Activated CD4-positive, alpha-beta T cell treated with anti-CD3 and anti-CD28 coated beads, Interleukin-2, amount 10 ng/mL, durations not matched to agents 7 days and 5 days (primary cell): ENCODE data around the gene COMMD7. TPM values are rescaled to one million over a fixed set of nuclear protein-coding genes. Genes with fewer than 3 reads are reported as not detected.

ENCODE experiments used
- CTCF ChIA-PET: fragments of 350-600 bp; sonication (Branson Sonifier 250); formaldehyde crosslinking; loops from one replicate; lab custom pipeline; 2021; ENCODE audit warnings: antibody characterized with exemption; lab: Charles Lee
- POLR2A ChIA-PET: fragments of 350-600 bp; sonication (Branson Sonifier 250); formaldehyde crosslinking; loops from one replicate; lab custom pipeline; 2021; ENCODE audit warnings: antibody characterized with exemption; lab: Charles Lee
- DNase-seq: peaks from one replicate; pipeline ENCODE4 v3.0.0-alpha.2; 2020
- H3K27ac Mint-ChIP-seq: one replicate; pipeline ENCODE4 v1.8.0; 2021; ENCODE audit warnings: mild to moderate bottlenecking, moderate library complexity, mixed read lengths
- H3K27me3 Mint-ChIP-seq: one replicate; pipeline ENCODE4 v1.8.0; 2021; ENCODE audit warnings: mixed read lengths
- H3K36me3 Mint-ChIP-seq: one replicate; pipeline ENCODE4 v1.8.0; 2021; ENCODE audit warnings: low read depth, mixed read lengths
- H3K4me1 Mint-ChIP-seq: one replicate; pipeline ENCODE4 v1.8.0; 2021; ENCODE audit warnings: mixed read lengths
- H3K4me3 Mint-ChIP-seq: one replicate; pipeline ENCODE4 v1.8.0; 2021; ENCODE audit warnings: mild to moderate bottlenecking, moderate library complexity, mixed read lengths
- H3K9me3 Mint-ChIP-seq: one replicate; pipeline ENCODE4 v1.8.0; 2021; ENCODE audit warnings: mixed read lengths
- total RNA-seq, 2 experiments: library from RNA; stranded (reverse); gene quantifications; one replicate each; pipeline ENCODE4 v1.2.3, GENCODE V29; 2021

Gene COMMD7
- total RNA-seq: 10 to 100 TPM; 63.4 to 75.7 TPM

DNA sequence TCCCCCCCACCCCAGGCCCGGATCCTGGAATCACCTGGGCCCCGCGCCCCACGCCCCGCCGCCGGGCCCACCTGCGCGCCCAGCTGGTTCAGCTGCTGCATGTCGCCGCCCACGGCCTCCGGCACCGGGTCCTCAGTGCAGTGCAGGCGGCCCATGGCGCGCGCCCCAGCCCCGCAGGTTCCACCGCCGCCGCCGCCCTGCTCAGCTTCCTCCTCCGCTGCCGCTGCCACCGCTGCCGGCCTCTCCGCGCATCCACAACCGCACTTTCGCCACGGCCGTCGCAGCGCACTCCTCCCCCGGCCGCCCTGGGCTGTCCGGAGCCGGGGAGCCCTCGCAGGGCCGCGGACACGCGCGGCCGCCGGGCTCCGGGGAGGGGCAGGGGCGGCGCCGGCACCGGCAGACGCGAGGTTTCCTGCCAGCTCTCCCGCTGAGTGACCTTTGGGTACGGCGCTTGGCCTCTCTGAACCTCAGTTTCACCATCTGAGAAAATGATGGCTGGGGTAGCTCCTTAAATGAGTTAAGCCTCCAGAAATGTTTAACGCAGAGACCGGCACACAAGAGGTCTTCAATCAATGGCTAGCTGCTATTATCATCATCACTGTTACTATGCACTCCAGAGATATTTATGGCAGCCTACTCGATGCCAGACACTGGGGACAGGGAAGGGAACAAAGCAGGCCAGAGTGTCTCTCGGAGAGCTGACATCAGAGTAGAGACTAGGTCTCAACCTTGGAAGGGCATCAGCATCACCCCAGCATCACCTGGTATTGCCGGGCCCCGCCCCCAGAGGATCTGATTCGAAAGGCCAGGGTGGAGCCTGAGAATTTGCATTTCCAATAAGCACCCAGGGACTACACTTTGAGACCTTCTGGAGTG lies at the start of gene COMMD7:
Gene COMMD7, minus strand, starts transcription at position 231 of the 876 bp plus-strand sequence. Its CDS starts 76 bp downstream, at position 155.
- ChIA-PET CTCF (interaction anchor here (0.8 to 2.5 kb wide), 4 partner anchors 17 to 70 kb away, joined by 3 to 7 read pairs (median 4); partner anchors contain the start of gene C20orf203), POLR2A (interaction anchor here (0.9 kb wide), 2 partner anchors 17 to 19 kb away, joined by 3 to 4 read pairs; no protein-coding TSS in a partner anchor)
- Mint-ChIP-seq H3K27me3 (no peaks in the 10 kb centered on the region), H3K9me3 (no peaks in the 10 kb centered on the region), H3K36me3 (peaks cover 13% of the 10 kb centered on the region), H3K27ac (peak within 1 kb of the TSS; percentile 95), H3K4me3 (peak within 1 kb of the TSS; percentile 98), H3K4me1 (peaks cover 49% of the 10 kb centered on the region)
- peak; percentile 75 for DNase-seq

GRCh38 chr20:32792731-32793458 lies 49.6 kb upstream of the COMMD7 start:
- H3K4me1 Mint-ChIP-seq: peaks cover 32% of the 10 kb centered on the region
- H3K36me3 Mint-ChIP-seq: no peaks in the 10 kb centered on the region
- H3K9me3 Mint-ChIP-seq: no peaks in the 10 kb centered on the region
- ChIA-PET POLR2A (no interaction called here), CTCF (interaction anchor here (1.1 to 1.5 kb wide), 2 partner anchors 15 to 31 kb away, joined by 4 to 6 read pairs; no protein-coding TSS in a partner anchor)
- peak overlapping the region; percentile 76 for H3K27ac Mint-ChIP-seq
- H3K27me3 Mint-ChIP-seq: no peaks in the 10 kb centered on the region
- no peak for DNase-seq
- H3K4me3 Mint-ChIP-seq: peak overlapping the region; percentile 17

- no peaks in the 10 kb centered on the region for H3K36me3 Mint-ChIP-seq
- H3K4me3 Mint-ChIP-seq: no peak overlapping the region
- H3K27ac Mint-ChIP-seq: no peak overlapping the region
- no peaks in the 10 kb centered on the region for H3K27me3 Mint-ChIP-seq
- H3K9me3 Mint-ChIP-seq: no peaks in the 10 kb centered on the region
- ChIA-PET CTCF (interaction anchor here (1.1 to 1.5 kb wide), 3 partner anchors 9 to 32 kb away, joined by 4 to 6 read pairs (median 4); no protein-coding TSS in a partner anchor), POLR2A (no interaction called here)
- peak; percentile 20 for DNase-seq
- peaks cover 32% of the 10 kb centered on the region for H3K4me1 Mint-ChIP-seq
Measured at GRCh38 chr20:32792316-32792715, 49.0 kb upstream of the COMMD7 start.

- no peak overlapping the region for H3K4me3 Mint-ChIP-seq
- H3K9me3 Mint-ChIP-seq: no peaks in the 10 kb centered on the region
- no peak overlapping the region for H3K27ac Mint-ChIP-seq
- POLR2A ChIA-PET: no interaction called here
- no peaks in the 10 kb centered on the region for H3K27me3 Mint-ChIP-seq
- no peak for DNase-seq
- H3K4me1 Mint-ChIP-seq: peaks cover 28% of the 10 kb centered on the region
- CTCF ChIA-PET: interaction anchor here (0.8 to 2.2 kb wide), 9 partner anchors 12 to 508 kb away, joined by 3 to 11 read pairs (median 4); partner anchors contain the start of gene C20orf203
- H3K36me3 Mint-ChIP-seq: no peaks in the 10 kb centered on the region
Measured at GRCh38 chr20:32790751-32791057, 47.4 kb upstream of the COMMD7 start.

DNA sequence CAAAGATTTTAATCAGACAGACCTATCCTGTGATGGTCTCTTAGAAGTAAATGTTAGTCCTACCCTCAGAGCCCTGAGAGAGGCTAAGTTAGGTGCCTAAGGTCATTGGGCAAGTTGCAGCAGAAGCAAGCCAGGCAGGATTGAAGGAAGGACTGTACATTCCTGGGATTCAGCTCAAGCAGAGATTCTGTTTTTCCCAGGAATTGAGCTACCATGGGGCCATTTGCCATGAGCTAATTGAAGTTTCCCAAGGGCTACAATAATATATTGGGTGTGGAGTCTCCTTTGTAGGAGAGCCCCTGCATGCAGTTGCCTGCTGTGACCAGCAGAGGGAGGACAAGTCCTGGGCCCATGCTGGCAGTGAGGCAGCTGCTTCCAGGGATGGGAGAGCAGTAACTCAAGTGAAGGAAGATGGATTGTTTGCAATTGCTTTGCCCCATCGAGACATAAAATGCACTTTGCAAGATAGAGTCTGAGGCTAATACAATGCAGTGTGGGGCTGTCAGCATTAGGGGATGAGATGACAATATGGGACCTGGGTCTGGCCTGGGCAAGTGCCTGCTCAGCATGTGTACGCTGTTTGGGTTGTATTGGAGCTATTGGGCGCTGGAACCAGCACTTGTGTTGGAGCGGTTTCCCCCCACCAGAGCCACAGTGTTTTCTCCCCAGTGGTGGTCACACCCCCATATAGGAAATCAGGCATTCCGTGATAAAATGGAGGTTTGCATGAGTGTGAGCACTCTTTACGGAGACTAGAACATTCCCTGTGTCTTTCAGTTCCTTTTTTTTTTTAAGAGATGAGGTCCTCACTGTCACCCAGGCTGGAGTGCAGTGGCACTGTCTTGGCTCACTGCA lies 46.9 kb upstream of the COMMD7 start:
- no peak overlapping the region for H3K27ac Mint-ChIP-seq
- no peaks in the 10 kb centered on the region for H3K9me3 Mint-ChIP-seq
- POLR2A ChIA-PET: no interaction called here
- H3K4me3 Mint-ChIP-seq: no peak overlapping the region
- CTCF ChIA-PET: interaction anchor here (0.6 to 2.2 kb wide), 13 partner anchors 8 to 509 kb away, joined by 3 to 11 read pairs (median 4); partner anchors contain the start of gene C20orf203
- no peaks in the 10 kb centered on the region for H3K36me3 Mint-ChIP-seq
- H3K4me1 Mint-ChIP-seq: peaks cover 28% of the 10 kb centered on the region
- DNase-seq: peak; percentile 80
- no peaks in the 10 kb centered on the region for H3K27me3 Mint-ChIP-seq

- ChIA-PET POLR2A (no interaction called here), CTCF (interaction anchor here (1.1 kb wide), 1 partner anchor 9 kb away, joined by 5 read pairs; no protein-coding TSS in a partner anchor)
- Mint-ChIP-seq H3K27me3 (no peaks in the 10 kb centered on the region), H3K9me3 (no peaks in the 10 kb centered on the region), H3K27ac (no peak overlapping the region), H3K36me3 (no peaks in the 10 kb centered on the region), H3K4me3 (no peak overlapping the region), H3K4me1 (peaks cover 4% of the 10 kb centered on the region)
- DNase-seq: no peak
Measured at GRCh38 chr20:32787168-32787567, 43.9 kb upstream of the COMMD7 start.

GRCh38 chr20:32786059-32786760 lies 42.9 kb upstream of the COMMD7 start:
- CTCF ChIA-PET: interaction anchor here (1.1 kb wide), 1 partner anchor 8 kb away, joined by 5 read pairs; no protein-coding TSS in a partner anchor
- peaks cover 5% of the 10 kb centered on the region for H3K4me1 Mint-ChIP-seq
- no peak overlapping the region for H3K4me3 Mint-ChIP-seq
- POLR2A ChIA-PET: no interaction called here
- H3K27me3 Mint-ChIP-seq: no peaks in the 10 kb centered on the region
- H3K27ac Mint-ChIP-seq: no peak overlapping the region
- H3K36me3 Mint-ChIP-seq: no peaks in the 10 kb centered on the region
- DNase-seq: no peak
- H3K9me3 Mint-ChIP-seq: no peaks in the 10 kb centered on the region

DNA sequence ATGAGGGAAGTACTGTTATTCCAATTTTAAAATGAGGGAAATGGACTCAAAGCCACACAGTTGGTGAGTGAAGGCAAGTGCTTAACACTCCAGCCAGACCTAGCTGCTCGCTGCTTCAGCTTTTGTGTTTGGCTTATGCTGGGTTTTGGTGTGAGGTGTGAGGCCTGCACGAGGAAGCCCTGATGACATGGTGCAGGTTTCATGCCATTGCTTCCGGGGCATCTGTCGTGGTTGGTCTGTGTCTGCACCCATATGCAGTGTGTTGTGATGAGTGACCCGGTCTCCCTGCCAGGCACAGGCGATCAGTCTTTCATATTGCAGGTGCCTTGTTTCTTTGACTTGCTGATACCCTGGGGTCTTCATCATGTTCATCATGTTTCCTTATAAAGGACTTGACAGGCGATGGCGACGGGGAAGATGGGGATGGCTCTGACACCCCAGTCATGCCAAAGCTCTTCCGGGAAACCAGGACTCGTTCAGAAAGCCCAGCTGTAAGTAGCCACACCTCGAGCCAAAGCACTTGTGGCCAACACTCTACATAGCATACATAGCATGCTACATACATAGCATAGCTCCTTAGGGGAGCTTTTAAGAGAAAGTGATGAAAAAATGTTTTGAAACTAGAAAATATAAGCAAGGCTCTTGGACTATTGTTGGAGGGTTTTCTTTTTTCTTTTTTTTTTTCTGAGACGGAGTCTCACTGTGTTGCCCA lies 41.3 kb upstream of the COMMD7 start:
- CTCF ChIA-PET: interaction anchor here (0.7 to 1.5 kb wide), 4 partner anchors 10 to 215 kb away, joined by 3 to 10 read pairs (median 4); no protein-coding TSS in a partner anchor

DNA sequence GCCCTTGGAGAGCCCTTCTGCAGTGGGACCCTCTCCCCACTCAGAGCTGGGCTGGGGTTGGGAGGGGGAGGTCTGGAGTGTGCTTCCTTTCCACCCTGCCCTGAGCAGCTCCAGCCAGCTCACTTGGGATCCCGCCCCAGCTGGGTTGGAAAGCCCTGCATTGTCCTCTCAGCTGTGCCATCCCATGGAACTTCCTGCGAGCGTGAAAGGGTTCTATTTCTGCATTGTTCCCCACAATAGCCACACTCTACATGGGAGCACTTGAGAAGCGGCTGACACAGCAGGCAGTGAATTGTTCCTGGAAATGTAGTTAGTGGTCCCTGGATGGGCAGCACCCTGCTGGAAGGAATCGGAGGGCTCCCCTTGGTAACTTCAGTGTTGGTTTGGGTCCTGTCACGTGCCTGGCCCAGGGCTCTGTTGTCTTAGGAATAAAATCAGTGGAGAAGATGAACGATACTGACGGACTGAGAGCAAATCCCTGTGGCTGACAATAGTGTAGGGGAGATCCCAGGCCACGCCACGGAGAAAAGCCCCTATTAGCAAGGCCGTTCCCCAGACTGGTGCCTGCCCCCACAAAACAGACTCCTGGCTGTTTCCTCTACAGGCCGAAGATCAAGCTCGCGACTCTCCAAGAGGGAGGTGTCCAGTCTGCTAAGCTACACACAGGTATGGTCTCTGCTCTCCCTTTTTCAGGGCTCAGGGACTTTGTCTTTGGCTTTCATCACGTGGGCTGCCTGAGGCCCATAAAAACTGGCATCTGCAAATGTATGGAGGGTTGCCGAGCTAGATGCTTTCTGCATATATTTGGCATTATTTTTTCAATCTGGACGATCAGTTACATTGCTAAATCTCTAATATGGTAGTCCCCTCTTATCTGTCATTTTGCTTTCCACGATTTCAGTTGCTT lies 37.7 kb upstream of the COMMD7 start:
- no peaks in the 10 kb centered on the region for H3K9me3 Mint-ChIP-seq
- H3K4me1 Mint-ChIP-seq: peaks cover 9% of the 10 kb centered on the region
- DNase-seq: no peak
- POLR2A ChIA-PET: no interaction called here
- CTCF ChIA-PET: interaction anchor here (1.3 kb wide), 1 partner anchor 19 kb away, joined by 3 read pairs; the partner anchor contains the start of gene DNMT3B
- H3K27ac Mint-ChIP-seq: no peak overlapping the region
- no peaks in the 10 kb centered on the region for H3K36me3 Mint-ChIP-seq
- H3K27me3 Mint-ChIP-seq: no peaks in the 10 kb centered on the region
- H3K4me3 Mint-ChIP-seq: no peak overlapping the region

More for the DNA sequence above, 41.3 kb upstream of the COMMD7 start:
- Mint-ChIP-seq H3K36me3 (no peaks in the 10 kb centered on the region), H3K4me3 (no peak overlapping the region), H3K27ac (no peak overlapping the region), H3K9me3 (no peaks in the 10 kb centered on the region), H3K27me3 (no peaks in the 10 kb centered on the region), H3K4me1 (peaks cover 3% of the 10 kb centered on the region)
- DNase-seq: no peak
- POLR2A ChIA-PET: interaction anchor here (0.6 kb wide), 1 partner anchor 432 kb away, joined by 3 read pairs; no protein-coding TSS in a partner anchor

DNA sequence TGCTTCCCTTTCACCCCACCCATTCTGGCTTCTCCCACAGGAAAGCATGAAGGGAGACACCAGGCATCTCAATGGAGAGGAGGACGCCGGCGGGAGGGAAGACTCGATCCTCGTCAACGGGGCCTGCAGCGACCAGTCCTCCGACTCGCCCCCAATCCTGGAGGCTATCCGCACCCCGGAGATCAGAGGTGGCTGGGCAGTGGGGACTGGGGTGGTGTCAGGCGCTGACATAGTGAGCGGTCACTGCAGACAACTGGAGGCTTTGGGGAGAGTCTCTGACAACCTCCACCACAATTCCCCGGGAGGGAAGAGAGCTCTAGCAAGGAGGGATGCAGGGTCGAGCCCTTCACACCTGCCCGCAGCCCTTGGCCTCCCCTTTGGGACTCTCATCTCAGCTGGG lies 37.0 kb upstream of the COMMD7 start:
- POLR2A ChIA-PET: no interaction called here
- no peaks in the 10 kb centered on the region for H3K27me3 Mint-ChIP-seq
- no peak for DNase-seq
- CTCF ChIA-PET: interaction anchor here (1.3 kb wide), 1 partner anchor 18 kb away, joined by 3 read pairs; the partner anchor contains the start of gene DNMT3B
- no peaks in the 10 kb centered on the region for H3K36me3 Mint-ChIP-seq
- H3K4me3 Mint-ChIP-seq: no peak overlapping the region
- peaks cover 9% of the 10 kb centered on the region for H3K4me1 Mint-ChIP-seq
- H3K9me3 Mint-ChIP-seq: no peaks in the 10 kb centered on the region
- H3K27ac Mint-ChIP-seq: no peak overlapping the region
